Measurements from ENCODE around the gene TREML2. TPM values are rescaled to one million over a fixed set of nuclear protein-coding genes. Genes with fewer than 3 reads are reported as not detected.

TREML2 gene
- polyA plus RNA-seq, 1 donor (not counting 4 experiments of a cell fraction or from before 2014, with no cell fraction given) = 0.03 TPM

- H3K27ac ChIP-seq (ENCODE audit: control insufficient read depth, insufficient read depth, low read length) = no peak overlapping the region
- FAIRE-seq = no peak
Observed at GRCh38 chr6:41200296-41200900, 551 bp downstream of the TREML2 start.

GRCh38 chr6:41199552-41200246, 1.2 kb downstream of the TREML2 start:
- Histone ChIP-seq H3K27me3 (ENCODE audit: control insufficient read depth, extremely low read depth, insufficient read depth, low read length) (no peaks in the 10 kb centered on the region), H4K20me1 (ENCODE audit: control insufficient read depth, extremely low read depth, insufficient read depth, low read length) (no peaks in the 10 kb centered on the region), H3K4me2 (ENCODE audit: control insufficient read depth, extremely low read depth, insufficient read depth, low read depth, low read length) (no peak overlapping the region), H2AFZ (ENCODE audit: control insufficient read depth, low read length) (no peak overlapping the region), H3K9ac (ENCODE audit: control insufficient read depth, extremely low read depth, insufficient read depth, low read length) (no peak overlapping the region), H3K36me3 (ENCODE audit: control insufficient read depth in 2 of 2, extremely low read depth in 1 of 2, insufficient read depth in 2 of 2, low read length in 2 of 2) (no peaks in the 10 kb centered on the region), H3K4me1 (ENCODE audit: control insufficient read depth, extremely low read depth, insufficient read depth, low read length) (peaks cover 9% of the 10 kb centered on the region), H3K9me3 (ENCODE audit: control insufficient read depth, low read depth, low read length) (no peaks in the 10 kb centered on the region), H3K79me2 (ENCODE audit: control insufficient read depth, insufficient read depth, low read length) (no peaks in the 10 kb centered on the region), H3K4me3 (ENCODE audit: control insufficient read depth in 2 of 3, extremely low read depth in 1 of 3, insufficient read depth in 2 of 3, low read depth in 1 of 3, low read length in 3 of 3) (no peak overlapping the region), H3K9me1 (ENCODE audit: control insufficient read depth, extremely low read depth, insufficient read depth, low read length) (no peaks in the 10 kb centered on the region), H3K27ac (ENCODE audit: control insufficient read depth, insufficient read depth, low read length) (no peak overlapping the region)
- FAIRE-seq (no peak), DNase-seq (ENCODE audit: low read depth, low spot score) (no peak)
- TF ChIP-seq EZH2 (IDR thresholded peaks at IDR 0.05; ENCODE audit: low read length) (no peak), CTCF (optimal IDR thresholded peaks at IDR 0.05 in 1 of 3, IDR thresholded peaks at IDR 0.05 in 1 of 3, conservative IDR thresholded peaks at IDR 0.05 in 1 of 3; ENCODE audit: extremely low read depth in 1 of 3, insufficient read depth in 2 of 3, low read length in 3 of 3) (no peak)
- dilution Hi-C loops (cut with MboI; ENCODE audit: extremely low pct_ligation_motif_present, low sequenced_read_pairs) = loop anchor here (25.0 kb wide), 1 partner anchor 112 kb away; no protein-coding TSS in a partner anchor

More at GRCh38 chr6:41200296-41200900, 551 bp downstream of the TREML2 start:
- Histone ChIP-seq H4K20me1 (ENCODE audit: control insufficient read depth, extremely low read depth, insufficient read depth, low read length) (no peaks in the 10 kb centered on the region), H3K4me3 (ENCODE audit: control insufficient read depth in 2 of 3, extremely low read depth in 1 of 3, insufficient read depth in 2 of 3, low read depth in 1 of 3, low read length in 3 of 3) (no peak overlapping the region), H3K9me1 (ENCODE audit: control insufficient read depth, extremely low read depth, insufficient read depth, low read length) (no peaks in the 10 kb centered on the region), H3K79me2 (ENCODE audit: control insufficient read depth, insufficient read depth, low read length) (no peaks in the 10 kb centered on the region), H3K9ac (ENCODE audit: control insufficient read depth, extremely low read depth, insufficient read depth, low read length) (no peak overlapping the region), H3K36me3 (ENCODE audit: control insufficient read depth in 2 of 2, extremely low read depth in 1 of 2, insufficient read depth in 2 of 2, low read length in 2 of 2) (no peaks in the 10 kb centered on the region), H3K27me3 (ENCODE audit: control insufficient read depth, extremely low read depth, insufficient read depth, low read length) (no peaks in the 10 kb centered on the region), H2AFZ (ENCODE audit: control insufficient read depth, low read length) (peak overlapping the region; percentile 31), H3K4me1 (ENCODE audit: control insufficient read depth, extremely low read depth, insufficient read depth, low read length) (peaks cover 9% of the 10 kb centered on the region), H3K9me3 (ENCODE audit: control insufficient read depth, low read depth, low read length) (no peaks in the 10 kb centered on the region), H3K4me2 (ENCODE audit: control insufficient read depth, extremely low read depth, insufficient read depth, low read depth, low read length) (peak overlapping the region; percentile 44)
- no peak for DNase-seq (ENCODE audit: low read depth, low spot score)
- TF ChIP-seq EZH2 (IDR thresholded peaks at IDR 0.05; ENCODE audit: low read length) = no peak
- no peak for TF ChIP-seq CTCF (optimal IDR thresholded peaks at IDR 0.05 in 1 of 3, IDR thresholded peaks at IDR 0.05 in 1 of 3, conservative IDR thresholded peaks at IDR 0.05 in 1 of 3; ENCODE audit: extremely low read depth in 1 of 3, insufficient read depth in 2 of 3, low read length in 3 of 3)
- dilution Hi-C loops (cut with MboI; ENCODE audit: extremely low pct_ligation_motif_present, low sequenced_read_pairs) = no loop called here
